GM23338 (cell line): Measurements from ENCODE around the gene KIAA0753.

Source experiments
- CREB1 ChIP-seq: fragments of 250-450 bp; sonication (Bioruptor Pico); IDR thresholded peaks from 2 replicates; pipeline ENCODE4 v1.5.0; 2020; ENCODE audit warnings: low read depth, mild to moderate bottlenecking, moderate library complexity
- EZH2 ChIP-seq: fragments of 200-600 bp; sonication (generic); IDR thresholded peaks from one replicate; pipeline ENCODE4 v1.8.0; 2017; ENCODE audit warnings: antibody characterized with exemption, mild to moderate bottlenecking, low read depth; ENCODE audit not compliant: unreplicated experiment
- EZH2phosphoT487 ChIP-seq: fragments of 200-600 bp; sonication (generic); IDR thresholded peaks from one replicate; pipeline ENCODE4 v1.8.1; 2018; ENCODE audit warnings: antibody characterized with exemption; ENCODE audit not compliant: unreplicated experiment
- JUNB ChIP-seq: IDR thresholded peaks from one replicate; pipeline ENCODE4 v1.6.1; 2016; ENCODE audit warnings: antibody characterized with exemption; ENCODE audit not compliant: unreplicated experiment
- POLR2AphosphoS5 ChIP-seq: IDR thresholded peaks from 2 replicates; pipeline ENCODE4 v1.6.1; 2016; ENCODE audit warnings: antibody characterized with exemption, low read depth
- STAT1 ChIP-seq: IDR thresholded peaks from one replicate; pipeline ENCODE4 v1.6.1; 2016; ENCODE audit warnings: antibody characterized with exemption; ENCODE audit not compliant: unreplicated experiment
- ZNF114 ChIP-seq: fragments of 250-450 bp; sonication (Bioruptor Pico); IDR thresholded peaks from 2 replicates; pipeline ENCODE4 v1.5.0; 2020; ENCODE audit warnings: mild to moderate bottlenecking, moderate library complexity
- ZNF331 ChIP-seq: fragments of 250-450 bp; sonication (Bioruptor Pico); IDR thresholded peaks from 2 replicates; pipeline ENCODE4 v1.5.0; 2020; ENCODE audit warnings: low read depth, mild to moderate bottlenecking, moderate library complexity
- TF ChIP-seq, protein P1 (sequence below), 2 experiments: fragments of 200-600 bp in 1 of 2; sonication (generic) in 1 of 2; conservative IDR thresholded peaks; 2 replicates each; pipeline versions ENCODE4 v1.5.1 to v1.6.1; 2016 to 2017; ENCODE audit warnings: antibody characterized with exemption in 2 of 2, low read depth in 2 of 2, mild to moderate bottlenecking in 2 of 2, moderate library complexity in 1 of 2
- TF ChIP-seq, protein P2 (sequence below): IDR thresholded peaks from one replicate; pipeline ENCODE4 v1.6.1; 2018; ENCODE audit warnings: antibody characterized with exemption; ENCODE audit not compliant: unreplicated experiment
- TF ChIP-seq, protein P3 (sequence below): IDR thresholded peaks from 2 replicates; pipeline ENCODE4 v1.6.1; 2016; ENCODE audit warnings: antibody characterized with exemption
- TF ChIP-seq, protein P4 (sequence below): fragments of 250-450 bp; sonication (Bioruptor Pico); IDR thresholded peaks from 2 replicates; pipeline ENCODE4 v1.5.0; 2020; ENCODE audit warnings: mild to moderate bottlenecking, moderate library complexity

DNA sequence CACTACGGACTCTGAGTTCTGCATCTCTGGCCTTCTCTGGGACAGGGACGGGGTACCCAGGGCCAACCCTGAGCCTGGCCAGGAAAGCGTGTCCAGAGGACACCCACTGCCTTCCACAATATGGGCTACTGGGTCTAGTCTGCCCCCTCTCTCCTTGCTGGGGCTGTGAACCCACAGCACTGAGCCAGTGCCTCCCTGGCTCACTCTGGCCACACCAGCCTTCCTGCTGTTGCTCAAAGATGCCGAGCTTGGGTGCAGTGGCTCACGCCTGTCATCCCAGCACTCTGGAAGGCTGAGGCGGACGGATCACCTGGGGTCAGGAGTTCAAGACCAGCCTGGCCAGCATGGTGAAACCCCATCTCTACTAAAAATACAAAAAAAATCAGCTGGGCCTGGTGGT, 108.9 kb downstream of the KIAA0753 start:
- TF ChIP-seq, protein P1, sequence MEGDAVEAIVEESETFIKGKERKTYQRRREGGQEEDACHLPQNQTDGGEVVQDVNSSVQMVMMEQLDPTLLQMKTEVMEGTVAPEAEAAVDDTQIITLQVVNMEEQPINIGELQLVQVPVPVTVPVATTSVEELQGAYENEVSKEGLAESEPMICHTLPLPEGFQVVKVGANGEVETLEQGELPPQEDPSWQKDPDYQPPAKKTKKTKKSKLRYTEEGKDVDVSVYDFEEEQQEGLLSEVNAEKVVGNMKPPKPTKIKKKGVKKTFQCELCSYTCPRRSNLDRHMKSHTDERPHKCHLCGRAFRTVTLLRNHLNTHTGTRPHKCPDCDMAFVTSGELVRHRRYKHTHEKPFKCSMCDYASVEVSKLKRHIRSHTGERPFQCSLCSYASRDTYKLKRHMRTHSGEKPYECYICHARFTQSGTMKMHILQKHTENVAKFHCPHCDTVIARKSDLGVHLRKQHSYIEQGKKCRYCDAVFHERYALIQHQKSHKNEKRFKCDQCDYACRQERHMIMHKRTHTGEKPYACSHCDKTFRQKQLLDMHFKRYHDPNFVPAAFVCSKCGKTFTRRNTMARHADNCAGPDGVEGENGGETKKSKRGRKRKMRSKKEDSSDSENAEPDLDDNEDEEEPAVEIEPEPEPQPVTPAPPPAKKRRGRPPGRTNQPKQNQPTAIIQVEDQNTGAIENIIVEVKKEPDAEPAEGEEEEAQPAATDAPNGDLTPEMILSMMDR (conservative IDR thresholded peaks at IDR 0.05; ENCODE audit: low read depth in 2 of 2) = no peak
- TF ChIP-seq EZH2 (no peak), CREB1 (no peak), POLR2AphosphoS5 (no peak), EZH2phosphoT487 (no peak), ZNF331 (CRISPR knock-in tag) (no peak), STAT1 (no peak), ZNF114 (CRISPR knock-in tag) (no peak), JUNB (no peak)
- TF ChIP-seq, protein P2, sequence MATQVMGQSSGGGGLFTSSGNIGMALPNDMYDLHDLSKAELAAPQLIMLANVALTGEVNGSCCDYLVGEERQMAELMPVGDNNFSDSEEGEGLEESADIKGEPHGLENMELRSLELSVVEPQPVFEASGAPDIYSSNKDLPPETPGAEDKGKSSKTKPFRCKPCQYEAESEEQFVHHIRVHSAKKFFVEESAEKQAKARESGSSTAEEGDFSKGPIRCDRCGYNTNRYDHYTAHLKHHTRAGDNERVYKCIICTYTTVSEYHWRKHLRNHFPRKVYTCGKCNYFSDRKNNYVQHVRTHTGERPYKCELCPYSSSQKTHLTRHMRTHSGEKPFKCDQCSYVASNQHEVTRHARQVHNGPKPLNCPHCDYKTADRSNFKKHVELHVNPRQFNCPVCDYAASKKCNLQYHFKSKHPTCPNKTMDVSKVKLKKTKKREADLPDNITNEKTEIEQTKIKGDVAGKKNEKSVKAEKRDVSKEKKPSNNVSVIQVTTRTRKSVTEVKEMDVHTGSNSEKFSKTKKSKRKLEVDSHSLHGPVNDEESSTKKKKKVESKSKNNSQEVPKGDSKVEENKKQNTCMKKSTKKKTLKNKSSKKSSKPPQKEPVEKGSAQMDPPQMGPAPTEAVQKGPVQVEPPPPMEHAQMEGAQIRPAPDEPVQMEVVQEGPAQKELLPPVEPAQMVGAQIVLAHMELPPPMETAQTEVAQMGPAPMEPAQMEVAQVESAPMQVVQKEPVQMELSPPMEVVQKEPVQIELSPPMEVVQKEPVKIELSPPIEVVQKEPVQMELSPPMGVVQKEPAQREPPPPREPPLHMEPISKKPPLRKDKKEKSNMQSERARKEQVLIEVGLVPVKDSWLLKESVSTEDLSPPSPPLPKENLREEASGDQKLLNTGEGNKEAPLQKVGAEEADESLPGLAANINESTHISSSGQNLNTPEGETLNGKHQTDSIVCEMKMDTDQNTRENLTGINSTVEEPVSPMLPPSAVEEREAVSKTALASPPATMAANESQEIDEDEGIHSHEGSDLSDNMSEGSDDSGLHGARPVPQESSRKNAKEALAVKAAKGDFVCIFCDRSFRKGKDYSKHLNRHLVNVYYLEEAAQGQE = no peak
- TF ChIP-seq, protein P3, sequence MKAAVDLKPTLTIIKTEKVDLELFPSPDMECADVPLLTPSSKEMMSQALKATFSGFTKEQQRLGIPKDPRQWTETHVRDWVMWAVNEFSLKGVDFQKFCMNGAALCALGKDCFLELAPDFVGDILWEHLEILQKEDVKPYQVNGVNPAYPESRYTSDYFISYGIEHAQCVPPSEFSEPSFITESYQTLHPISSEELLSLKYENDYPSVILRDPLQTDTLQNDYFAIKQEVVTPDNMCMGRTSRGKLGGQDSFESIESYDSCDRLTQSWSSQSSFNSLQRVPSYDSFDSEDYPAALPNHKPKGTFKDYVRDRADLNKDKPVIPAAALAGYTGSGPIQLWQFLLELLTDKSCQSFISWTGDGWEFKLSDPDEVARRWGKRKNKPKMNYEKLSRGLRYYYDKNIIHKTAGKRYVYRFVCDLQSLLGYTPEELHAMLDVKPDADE = no peak
- TF ChIP-seq, protein P4, sequence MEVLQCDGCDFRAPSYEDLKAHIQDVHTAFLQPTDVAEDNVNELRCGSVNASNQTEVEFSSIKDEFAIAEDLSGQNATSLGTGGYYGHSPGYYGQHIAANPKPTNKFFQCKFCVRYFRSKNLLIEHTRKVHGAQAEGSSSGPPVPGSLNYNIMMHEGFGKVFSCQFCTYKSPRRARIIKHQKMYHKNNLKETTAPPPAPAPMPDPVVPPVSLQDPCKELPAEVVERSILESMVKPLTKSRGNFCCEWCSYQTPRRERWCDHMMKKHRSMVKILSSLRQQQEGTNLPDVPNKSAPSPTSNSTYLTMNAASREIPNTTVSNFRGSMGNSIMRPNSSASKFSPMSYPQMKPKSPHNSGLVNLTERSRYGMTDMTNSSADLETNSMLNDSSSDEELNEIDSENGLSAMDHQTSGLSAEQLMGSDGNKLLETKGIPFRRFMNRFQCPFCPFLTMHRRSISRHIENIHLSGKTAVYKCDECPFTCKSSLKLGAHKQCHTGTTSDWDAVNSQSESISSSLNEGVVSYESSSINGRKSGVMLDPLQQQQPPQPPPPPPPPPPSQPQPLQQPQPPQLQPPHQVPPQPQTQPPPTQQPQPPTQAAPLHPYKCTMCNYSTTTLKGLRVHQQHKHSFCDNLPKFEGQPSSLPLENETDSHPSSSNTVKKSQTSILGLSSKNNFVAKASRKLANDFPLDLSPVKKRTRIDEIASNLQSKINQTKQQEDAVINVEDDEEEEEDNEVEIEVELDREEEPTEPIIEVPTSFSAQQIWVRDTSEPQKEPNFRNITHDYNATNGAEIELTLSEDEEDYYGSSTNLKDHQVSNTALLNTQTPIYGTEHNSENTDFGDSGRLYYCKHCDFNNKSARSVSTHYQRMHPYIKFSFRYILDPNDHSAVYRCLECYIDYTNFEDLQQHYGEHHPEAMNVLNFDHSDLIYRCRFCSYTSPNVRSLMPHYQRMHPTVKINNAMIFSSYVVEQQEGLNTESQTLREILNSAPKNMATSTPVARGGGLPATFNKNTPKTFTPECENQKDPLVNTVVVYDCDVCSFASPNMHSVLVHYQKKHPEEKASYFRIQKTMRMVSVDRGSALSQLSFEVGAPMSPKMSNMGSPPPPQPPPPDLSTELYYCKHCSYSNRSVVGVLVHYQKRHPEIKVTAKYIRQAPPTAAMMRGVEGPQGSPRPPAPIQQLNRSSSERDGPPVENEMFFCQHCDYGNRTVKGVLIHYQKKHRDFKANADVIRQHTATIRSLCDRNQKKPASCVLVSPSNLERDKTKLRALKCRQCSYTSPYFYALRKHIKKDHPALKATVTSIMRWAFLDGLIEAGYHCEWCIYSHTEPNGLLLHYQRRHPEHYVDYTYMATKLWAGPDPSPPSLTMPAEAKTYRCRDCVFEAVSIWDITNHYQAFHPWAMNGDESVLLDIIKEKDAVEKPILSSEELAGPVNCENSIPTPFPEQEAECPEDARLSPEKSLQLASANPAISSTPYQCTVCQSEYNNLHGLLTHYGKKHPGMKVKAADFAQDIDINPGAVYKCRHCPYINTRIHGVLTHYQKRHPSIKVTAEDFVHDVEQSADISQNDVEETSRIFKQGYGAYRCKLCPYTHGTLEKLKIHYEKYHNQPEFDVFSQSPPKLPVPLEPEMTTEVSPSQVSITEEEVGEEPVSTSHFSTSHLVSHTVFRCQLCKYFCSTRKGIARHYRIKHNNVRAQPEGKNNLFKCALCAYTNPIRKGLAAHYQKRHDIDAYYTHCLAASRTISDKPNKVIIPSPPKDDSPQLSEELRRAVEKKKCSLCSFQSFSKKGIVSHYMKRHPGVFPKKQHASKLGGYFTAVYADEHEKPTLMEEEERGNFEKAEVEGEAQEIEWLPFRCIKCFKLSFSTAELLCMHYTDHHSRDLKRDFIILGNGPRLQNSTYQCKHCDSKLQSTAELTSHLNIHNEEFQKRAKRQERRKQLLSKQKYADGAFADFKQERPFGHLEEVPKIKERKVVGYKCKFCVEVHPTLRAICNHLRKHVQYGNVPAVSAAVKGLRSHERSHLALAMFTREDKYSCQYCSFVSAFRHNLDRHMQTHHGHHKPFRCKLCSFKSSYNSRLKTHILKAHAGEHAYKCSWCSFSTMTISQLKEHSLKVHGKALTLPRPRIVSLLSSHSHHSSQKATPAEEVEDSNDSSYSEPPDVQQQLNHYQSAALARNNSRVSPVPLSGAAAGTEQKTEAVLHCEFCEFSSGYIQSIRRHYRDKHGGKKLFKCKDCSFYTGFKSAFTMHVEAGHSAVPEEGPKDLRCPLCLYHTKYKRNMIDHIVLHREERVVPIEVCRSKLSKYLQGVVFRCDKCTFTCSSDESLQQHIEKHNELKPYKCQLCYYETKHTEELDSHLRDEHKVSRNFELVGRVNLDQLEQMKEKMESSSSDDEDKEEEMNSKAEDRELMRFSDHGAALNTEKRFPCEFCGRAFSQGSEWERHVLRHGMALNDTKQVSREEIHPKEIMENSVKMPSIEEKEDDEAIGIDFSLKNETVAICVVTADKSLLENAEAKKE = no peak
